A673 (cell line): ENCODE results near the gene SAFB2. TPM values are rescaled to one million over a fixed set of nuclear protein-coding genes. Genes with fewer than 3 reads are reported as not detected.

ENCODE experiments used
- BruUV-seq: library from RNA; stranded (reverse); fragments of 400-500 nt; replicated peaks from 2 replicates; lab custom pipeline; 2021; lab: Mats Ljungman, UMichigan
- CTCF ChIA-PET: fragments of 300-600 bp; sonication (Branson Sonifier 250); formaldehyde crosslinking; loops from one replicate; lab custom pipeline; 2022; ENCODE audit warnings: antibody characterized with exemption; lab: Charles Lee
- POLR2A ChIA-PET: fragments of 300-600 bp; sonication (Branson Sonifier 250); formaldehyde crosslinking; loops from one replicate; lab custom pipeline; 2022; ENCODE audit warnings: antibody characterized with exemption; ENCODE audit not compliant: low non-redundant PET; lab: Charles Lee
- DNase-seq: peaks from one replicate; pipeline ENCODE4 v3.0.0-alpha.2; 2015; ENCODE audit warnings: low spot score
- H3K27ac ChIP-seq: fragments of 200-600 bp; sonication (generic); 2 replicates; pipeline ENCODE4 v1.5.1; 2016; ENCODE audit warnings: mixed run types, low read depth, mild to moderate bottlenecking, mixed read lengths, antibody characterized with exemption, low read length; ENCODE audit not compliant: poor library complexity, severe bottlenecking
- H3K27me3 ChIP-seq: fragments of 200-600 bp; sonication (generic); replicated peaks from 2 replicates; pipeline ENCODE4 v1.6.1; 2017; ENCODE audit warnings: mixed run types, low read depth, mild to moderate bottlenecking, mixed read lengths, antibody characterized with exemption, low read length; ENCODE audit not compliant: insufficient read depth, poor library complexity
- H3K36me3 ChIP-seq: fragments of 200-600 bp; sonication (generic); 2 replicates; pipeline ENCODE4 v1.6.1; 2016; ENCODE audit warnings: mixed run types, mild to moderate bottlenecking, mixed read lengths, antibody characterized with exemption, low read length; ENCODE audit not compliant: insufficient read depth, poor library complexity, severe bottlenecking
- H3K4me1 ChIP-seq: fragments of 200-600 bp; sonication (generic); 2 replicates; pipeline ENCODE4 v1.6.1; 2017; ENCODE audit warnings: mixed run types, mild to moderate bottlenecking, mixed read lengths, antibody characterized with exemption, low read length; ENCODE audit not compliant: insufficient read depth, poor library complexity, severe bottlenecking
- H3K4me3 ChIP-seq: fragments of 200-600 bp; sonication (generic); 2 replicates; pipeline ENCODE4 v1.5.1; 2016; ENCODE audit warnings: low read depth, mixed run types, mild to moderate bottlenecking, mixed read lengths, low read length; ENCODE audit not compliant: poor library complexity, severe bottlenecking
- H3K9me3 ChIP-seq: fragments of 200-600 bp; sonication (generic); 2 replicates; pipeline ENCODE4 v1.6.1; 2016; ENCODE audit warnings: mixed run types, low read depth, mild to moderate bottlenecking, mixed read lengths, antibody characterized with exemption, low read length; ENCODE audit not compliant: poor library complexity, severe bottlenecking
- CTCF ChIP-seq: fragments of 300-800, 200-600 bp; sonication (generic); conservative IDR thresholded peaks from 2 replicates; pipeline ENCODE4 v1.5.1; 2017; ENCODE audit warnings: low read depth, mild to moderate bottlenecking, antibody characterized with exemption, low read length, moderate library complexity, mixed read lengths
- EZH2 ChIP-seq: fragments of 200-600 bp; sonication (generic); IDR thresholded peaks from 2 replicates; pipeline ENCODE4 v1.6.1; 2017; ENCODE audit warnings: borderline replicate concordance, low read depth, mild to moderate bottlenecking, mixed read lengths, antibody characterized with exemption, low read length; ENCODE audit not compliant: poor library complexity, severe bottlenecking
- intact Hi-C: fragments of 100-400 bp; cut with micrococcal nuclease; formaldehyde crosslinking; loops from one replicate; pipeline ENCODE4 v1.10.0; 2022; ENCODE audit not compliant: unreplicated experiment
- total RNA-seq: library from RNA; stranded (reverse); gene quantifications from 2 replicates; pipeline ENCODE4 v1.2.3, GENCODE V29; 2021

SAFB2 gene
- total RNA-seq, 1 experiment from 2014 or later, result 153 TPM

GRCh38 chr19:5628919-5629481 lies 6.4 kb upstream of the SAFB2 start:
- POLR2A ChIA-PET, result interaction anchor here (0.6 kb wide), 1 partner anchor 98 kb away, joined by 3 read pairs; no protein-coding TSS in a partner anchor
- H3K4me3 ChIP-seq, result no peak overlapping the region
- intact Hi-C loops, result no loop called here
- H3K36me3 ChIP-seq, result peaks cover 71% of the 10 kb centered on the region
- CTCF ChIA-PET, result no interaction called here
- H3K27ac ChIP-seq, result no peak overlapping the region
- no peaks in the 10 kb centered on the region for H3K27me3 ChIP-seq
- peaks cover 21% of the 10 kb centered on the region for H3K4me1 ChIP-seq
- no peak for DNase-seq
- no peaks in the 10 kb centered on the region for H3K9me3 ChIP-seq
- TF ChIP-seq EZH2, result no peak
- TF ChIP-seq CTCF, result no peak
- no TSS peak for BruUV-seq

GRCh38 chr19:5628461-5628860 lies 5.9 kb upstream of the SAFB2 start:
- Histone ChIP-seq H3K9me3 (no peaks in the 10 kb centered on the region), H3K4me3 (no peak overlapping the region), H3K27ac (no peak overlapping the region), H3K4me1 (peaks cover 21% of the 10 kb centered on the region), H3K36me3 (peaks cover 71% of the 10 kb centered on the region), H3K27me3 (no peaks in the 10 kb centered on the region)
- intact Hi-C loops, result no loop called here
- no TSS peak for BruUV-seq
- DNase-seq, result no peak
- ChIA-PET CTCF (no interaction called here), POLR2A (no interaction called here)
- TF ChIP-seq EZH2 (no peak), CTCF (no peak)

GRCh38 chr19:5627395-5627904 lies 4.9 kb upstream of the SAFB2 start:
- no peaks in the 10 kb centered on the region for H3K9me3 ChIP-seq
- no TSS peak for BruUV-seq
- ChIA-PET POLR2A (no interaction called here), CTCF (interaction anchor here (0.6 kb wide), 1 partner anchor 60 kb away, joined by 17 read pairs; no protein-coding TSS in a partner anchor)
- H3K4me3 ChIP-seq, result no peak overlapping the region
- H3K4me1 ChIP-seq, result peaks cover 21% of the 10 kb centered on the region
- H3K27ac ChIP-seq, result no peak overlapping the region
- DNase-seq, result peak; percentile 44
- intact Hi-C loops, result no loop called here
- TF ChIP-seq CTCF (no peak), EZH2 (no peak)
- peaks cover 64% of the 10 kb centered on the region for H3K36me3 ChIP-seq
- H3K27me3 ChIP-seq, result no peaks in the 10 kb centered on the region
